Upper lobe of left lung (tissue), 6 donors: ENCODE data around the gene COL6A6. TPM values are rescaled to one million over a fixed set of nuclear protein-coding genes. Genes with fewer than 3 reads are reported as not detected.

ENCODE experiments used
- ATAC-seq, 2 donors: fragments of 200-7000 bp; cut with Tn5 transposase; one replicate each; pipeline ENCODE4 v1.9.1; 2022; ENCODE audit warnings: mild to moderate bottlenecking in 2 of 2, moderate library complexity in 2 of 2; ENCODE audit not compliant: low FRiP score in 2 of 2
- DNase-seq, 2 donors: peaks; one replicate each; pipeline ENCODE4 v3.0.0-alpha.2; 2019 to 2020
- H3K27ac ChIP-seq, 4 donors: fragments of 200-600 bp; sonication (generic); one replicate each; pipeline ENCODE4 v1.5.1; 2016 to 2019
- H3K27me3 ChIP-seq, 4 donors: fragments of 200-600 bp; sonication (generic); one replicate each; pipeline ENCODE4 v1.5.1; 2017 to 2019
- H3K36me3 ChIP-seq, 4 donors: fragments of 200-600 bp; sonication (generic); one replicate each; pipeline ENCODE4 v1.5.1; 2016 to 2019
- H3K4me1 ChIP-seq, 4 donors: fragments of 200-600 bp; sonication (generic); one replicate each; pipeline ENCODE4 v1.5.1; 2018 to 2019
- H3K4me3 ChIP-seq, 4 donors: fragments of 200-600 bp; sonication (generic); one replicate each; pipeline ENCODE4 v1.5.1; 2017 to 2019; ENCODE audit warnings: mild to moderate bottlenecking in 2 of 4, moderate library complexity in 1 of 4
- H3K9me3 ChIP-seq, 4 donors: fragments of 200-600 bp; sonication (generic); one replicate each; pipeline ENCODE4 v1.5.1; 2018 to 2019
- EP300 ChIP-seq, 4 donors: sonication (generic); formaldehyde crosslinking; IDR thresholded peaks; one replicate each; pipeline ENCODE4 v1.5.1; 2017; ENCODE audit warnings: antibody characterized with exemption in 4 of 4, control low read depth in 2 of 4
- POLR2A ChIP-seq, 4 donors: fragments of 450-650 bp; IDR thresholded peaks; one replicate each; pipeline ENCODE4 v1.5.1; 2016 to 2017; ENCODE audit warnings: antibody characterized with exemption in 4 of 4, mild to moderate bottlenecking in 2 of 4
- POLR2AphosphoS5 ChIP-seq, 2 donors: sonication (generic); formaldehyde crosslinking; IDR thresholded peaks; one replicate each; pipeline ENCODE4 v1.5.1; 2017; ENCODE audit warnings: antibody characterized with exemption in 2 of 2
- WGBS, 2 donors: methylation state at CpG; one replicate each; pipeline ENCODE4 v1.1.5; 2017 to 2018; 5-methylcytosine and 5-hydroxymethylcytosine counted together
- total RNA-seq, 6 donors: library from RNA; depleted of rRNA in 4 of 6; stranded (reverse); fragments of >200 nt in 4 of 6; gene quantifications; one replicate each; pipeline versions ENCODE4 v1.1.0 to v1.2.1, GENCODE V29; 2016 to 2021
- TF ChIP-seq, protein P1 (sequence below), 6 experiments: fragments of 450-650 bp in 4 of 6; fragments of 200-600 bp in 2 of 6; sonication (generic) in 2 of 6; IDR thresholded peaks; one replicate each; pipeline ENCODE4 v1.5.1; 2016 to 2019; ENCODE audit warnings: antibody characterized with exemption in 6 of 6
- donor health status: DM: no; HTN: no; CAD: no; lungs with moderate emphysema.
- donor health status: DM: no; HTN: yes; CAD: no; lungs with severe emphysema.

The COL6A6 gene
- total RNA-seq, 6 donors from 2014 or later = 2.3 to 20.1 (median 10.5) TPM

DNA sequence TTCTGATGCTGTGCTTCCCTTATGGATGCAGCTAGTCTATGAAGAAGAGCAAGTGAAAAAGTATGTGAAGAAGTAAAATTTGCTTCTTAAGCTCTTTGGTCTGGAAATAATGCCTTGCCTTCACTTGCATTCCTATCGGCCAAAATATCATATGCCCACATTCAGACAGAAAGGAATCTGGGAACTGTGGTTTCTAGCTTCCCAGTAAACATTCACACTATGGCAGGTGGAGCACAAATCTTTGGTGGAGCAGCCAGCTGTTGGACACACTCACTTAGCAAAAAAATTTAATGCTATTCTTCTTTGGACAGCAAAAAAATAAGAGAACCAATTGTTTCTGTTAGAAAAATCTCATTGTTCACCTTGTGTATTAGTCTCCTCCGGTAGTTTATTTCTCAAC lies 12.3 kb upstream of the COL6A6 start:
- Histone ChIP-seq H3K9me3 (no peaks in the 10 kb centered on the region), H3K4me1 (no peaks in the 10 kb centered on the region), H3K36me3 (no peaks in the 10 kb centered on the region), H3K27ac (no peak overlapping the region), H3K27me3 (no peaks in the 10 kb centered on the region), H3K4me3 (no peak overlapping the region)
- ATAC-seq (no peak), DNase-seq (no peak)
- TF ChIP-seq POLR2A (IDR thresholded peaks at IDR 0.05) (no peak), POLR2AphosphoS5 (IDR thresholded peaks at IDR 0.05) (no peak), EP300 (IDR thresholded peaks at IDR 0.05) (no peak)
- TF ChIP-seq, protein P1, sequence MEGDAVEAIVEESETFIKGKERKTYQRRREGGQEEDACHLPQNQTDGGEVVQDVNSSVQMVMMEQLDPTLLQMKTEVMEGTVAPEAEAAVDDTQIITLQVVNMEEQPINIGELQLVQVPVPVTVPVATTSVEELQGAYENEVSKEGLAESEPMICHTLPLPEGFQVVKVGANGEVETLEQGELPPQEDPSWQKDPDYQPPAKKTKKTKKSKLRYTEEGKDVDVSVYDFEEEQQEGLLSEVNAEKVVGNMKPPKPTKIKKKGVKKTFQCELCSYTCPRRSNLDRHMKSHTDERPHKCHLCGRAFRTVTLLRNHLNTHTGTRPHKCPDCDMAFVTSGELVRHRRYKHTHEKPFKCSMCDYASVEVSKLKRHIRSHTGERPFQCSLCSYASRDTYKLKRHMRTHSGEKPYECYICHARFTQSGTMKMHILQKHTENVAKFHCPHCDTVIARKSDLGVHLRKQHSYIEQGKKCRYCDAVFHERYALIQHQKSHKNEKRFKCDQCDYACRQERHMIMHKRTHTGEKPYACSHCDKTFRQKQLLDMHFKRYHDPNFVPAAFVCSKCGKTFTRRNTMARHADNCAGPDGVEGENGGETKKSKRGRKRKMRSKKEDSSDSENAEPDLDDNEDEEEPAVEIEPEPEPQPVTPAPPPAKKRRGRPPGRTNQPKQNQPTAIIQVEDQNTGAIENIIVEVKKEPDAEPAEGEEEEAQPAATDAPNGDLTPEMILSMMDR (IDR thresholded peaks at IDR 0.05) = no peak
- WGBS, 2 donors = 92 to 93% methylated on average over 2 of the region's 2 CpGs

DNA sequence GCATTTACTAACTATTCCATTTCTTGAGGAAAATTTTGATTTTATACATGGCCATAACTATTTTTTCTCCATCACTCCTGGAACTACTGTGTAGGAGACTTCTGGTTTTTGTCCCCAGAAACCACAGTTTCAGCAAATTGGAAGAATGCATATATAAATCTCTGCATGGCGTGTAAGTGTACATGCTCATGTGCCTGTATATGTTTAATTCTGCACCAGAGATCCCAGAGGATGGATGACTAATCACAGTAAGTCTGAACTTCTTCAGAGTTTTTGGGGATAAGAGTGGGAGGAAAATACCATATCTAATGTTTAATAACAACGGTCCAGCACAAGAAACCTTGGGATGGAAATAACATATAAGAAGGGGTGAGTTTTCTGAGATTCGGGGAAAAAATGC lies 10.9 kb upstream of the COL6A6 start:
- DNase-seq = no peak
- no peaks in the 10 kb centered on the region for H3K27me3 ChIP-seq
- no peaks in the 10 kb centered on the region for H3K36me3 ChIP-seq
- H3K4me1 ChIP-seq = no peaks in the 10 kb centered on the region
- WGBS, 2 donors = 82 to 84% methylated on average over 3 of the region's 3 CpGs
- ATAC-seq = no peak
- no peak overlapping the region for H3K27ac ChIP-seq
- TF ChIP-seq POLR2A (IDR thresholded peaks at IDR 0.05) = no peak
- no peak for TF ChIP-seq EP300 (IDR thresholded peaks at IDR 0.05)
- TF ChIP-seq, protein P1 (IDR thresholded peaks at IDR 0.05) = no peak
- TF ChIP-seq POLR2AphosphoS5 (IDR thresholded peaks at IDR 0.05) = no peak
- no peaks in the 10 kb centered on the region for H3K9me3 ChIP-seq
- H3K4me3 ChIP-seq = no peak overlapping the region

DNA sequence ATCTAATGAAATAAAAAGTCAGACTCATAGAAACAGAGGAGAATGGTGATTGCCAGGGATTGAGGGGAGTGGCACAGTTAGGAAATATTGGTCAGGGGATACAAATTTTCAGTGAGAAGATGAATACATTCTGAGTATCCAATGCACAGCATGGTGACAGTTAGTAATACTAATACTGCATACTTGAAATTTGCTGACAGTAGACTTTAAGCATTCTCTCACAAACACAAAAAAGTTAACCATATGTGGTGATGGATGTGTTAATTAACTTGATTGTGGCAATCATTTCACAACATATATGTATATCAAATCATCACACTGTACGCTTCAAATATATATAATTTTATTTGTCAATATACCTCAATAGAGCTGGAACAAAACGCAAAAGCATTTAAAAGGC lies 9.2 kb upstream of the COL6A6 start:
- WGBS, 2 donors = 88 to 96% methylated on average over 2 of the region's 2 CpGs
- H3K9me3 ChIP-seq = no peaks in the 10 kb centered on the region
- ATAC-seq (no peak), DNase-seq (no peak)
- no peak overlapping the region for H3K4me3 ChIP-seq
- no peaks in the 10 kb centered on the region for H3K4me1 ChIP-seq
- no peaks in the 10 kb centered on the region for H3K36me3 ChIP-seq
- no peaks in the 10 kb centered on the region for H3K27me3 ChIP-seq
- no peak overlapping the region for H3K27ac ChIP-seq
- TF ChIP-seq EP300 (IDR thresholded peaks at IDR 0.05) = no peak
- TF ChIP-seq POLR2A (IDR thresholded peaks at IDR 0.05) = no peak
- TF ChIP-seq POLR2AphosphoS5 (IDR thresholded peaks at IDR 0.05) = no peak
- TF ChIP-seq, protein P1 (IDR thresholded peaks at IDR 0.05) = no peak

DNA sequence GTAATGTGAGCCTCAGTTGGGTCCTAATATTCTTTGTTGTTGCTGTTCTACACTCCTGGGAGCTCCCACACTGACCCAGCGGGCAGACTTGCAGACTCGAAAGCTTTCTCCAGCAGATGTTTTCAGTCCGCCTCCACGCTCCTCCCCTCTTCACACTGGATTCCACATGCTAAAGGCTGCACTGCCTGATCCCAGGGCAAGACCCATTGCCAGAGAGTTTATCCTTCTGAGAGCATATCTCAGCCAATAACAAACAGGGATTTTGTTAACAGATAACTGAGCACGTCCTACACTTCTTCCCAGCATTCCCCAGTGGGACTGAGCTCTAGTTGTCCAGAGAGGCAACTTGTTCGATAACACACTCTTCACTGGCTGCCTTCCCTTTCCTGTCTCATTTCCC lies 8.0 kb upstream of the COL6A6 start:
- Histone ChIP-seq H3K36me3 (no peaks in the 10 kb centered on the region), H3K4me1 (no peaks in the 10 kb centered on the region), H3K9me3 (no peaks in the 10 kb centered on the region), H3K27ac (no peak overlapping the region), H3K4me3 (no peak overlapping the region), H3K27me3 (no peaks in the 10 kb centered on the region)
- peak; percentile 30 to 58 for ATAC-seq
- peak in 1 of 2 donors; percentile 26 for DNase-seq
- TF ChIP-seq POLR2AphosphoS5 (IDR thresholded peaks at IDR 0.05) (peak in 1 of 2 donors; percentile 21), POLR2A (IDR thresholded peaks at IDR 0.05) (no peak)
- 37 to 52% methylated on average over 6 of the region's 6 CpGs for WGBS, 2 donors

DNA sequence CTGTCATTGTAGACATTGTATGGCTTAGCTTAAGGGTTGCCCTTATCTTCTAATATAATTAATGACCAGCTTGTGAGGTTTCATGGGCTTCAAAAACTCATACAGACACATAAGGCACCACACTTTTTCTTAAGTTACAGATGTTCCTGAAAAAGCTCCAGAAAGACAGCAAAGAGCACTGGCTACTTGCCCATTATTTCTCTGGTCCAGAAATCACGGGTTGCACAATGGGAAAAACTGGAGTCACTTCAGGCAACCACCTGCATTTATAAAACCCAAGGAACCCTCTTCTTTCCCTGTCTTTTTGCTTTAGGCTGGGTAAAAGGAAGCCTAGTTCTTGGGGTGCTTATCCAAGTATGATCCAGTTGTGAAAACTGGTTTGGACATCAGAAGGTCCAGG lies 2.3 kb upstream of the COL6A6 start:
- Histone ChIP-seq H3K36me3 (no peaks in the 10 kb centered on the region), H3K9me3 (no peaks in the 10 kb centered on the region), H3K4me3 (no peak overlapping the region), H3K27ac (no peak overlapping the region), H3K27me3 (peaks cover 0 to 7% (median 3%) of the 10 kb centered on the region in 4 donors), H3K4me1 (no peaks in the 10 kb centered on the region)
- whole genome bisulfite sequencing, 2 donors = 48 to 67% methylated on average over 1 of the region's 1 CpG
- TF ChIP-seq POLR2A (IDR thresholded peaks at IDR 0.05) = no peak
- DNase-seq (no peak), ATAC-seq (no peak)

DNA sequence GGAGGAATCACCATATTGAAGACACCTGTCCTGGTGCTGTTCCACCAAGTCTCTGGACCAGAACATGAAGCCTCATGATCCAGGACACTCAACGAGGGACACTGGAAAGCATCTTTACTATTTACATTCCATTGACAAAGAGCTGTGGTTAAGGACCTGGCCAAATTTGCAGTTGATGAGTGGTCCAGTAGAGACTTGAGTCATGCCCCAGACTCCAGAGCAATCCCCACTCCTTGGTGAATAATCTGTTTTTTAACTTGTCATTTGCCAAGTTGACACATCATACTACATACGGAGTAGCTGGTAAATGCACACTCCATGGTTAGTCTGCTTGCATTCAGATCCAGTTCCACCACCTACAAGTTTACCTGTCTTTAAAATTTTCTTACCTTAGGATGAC lies 1.2 kb upstream of the COL6A6 start:
- H3K4me1 ChIP-seq = no peaks in the 10 kb centered on the region
- H3K9me3 ChIP-seq = no peaks in the 10 kb centered on the region
- ATAC-seq (no peak), DNase-seq (no peak)
- no peak overlapping the region for H3K27ac ChIP-seq
- H3K36me3 ChIP-seq = no peaks in the 10 kb centered on the region
- no peak for TF ChIP-seq POLR2AphosphoS5 (IDR thresholded peaks at IDR 0.05)
- TF ChIP-seq, protein P1 (IDR thresholded peaks at IDR 0.05) = no peak
- no peak for TF ChIP-seq EP300 (IDR thresholded peaks at IDR 0.05)
- no peak for TF ChIP-seq POLR2A (IDR thresholded peaks at IDR 0.05)
- WGBS, 2 donors = 87 to 89% methylated on average over 2 of the region's 2 CpGs
- peaks cover 0 to 7% (median 3%) of the 10 kb centered on the region in 4 donors for H3K27me3 ChIP-seq
- H3K4me3 ChIP-seq = no peak overlapping the region
